Measurements from ENCODE around the gene SLC39A9. TPM values are rescaled to one million over a fixed set of nuclear protein-coding genes. Genes with fewer than 3 reads are reported as not detected.

SLC39A9 gene
- total RNA-seq, 2 donors from 2014 or later: 44.3 to 58.8 TPM

DNA sequence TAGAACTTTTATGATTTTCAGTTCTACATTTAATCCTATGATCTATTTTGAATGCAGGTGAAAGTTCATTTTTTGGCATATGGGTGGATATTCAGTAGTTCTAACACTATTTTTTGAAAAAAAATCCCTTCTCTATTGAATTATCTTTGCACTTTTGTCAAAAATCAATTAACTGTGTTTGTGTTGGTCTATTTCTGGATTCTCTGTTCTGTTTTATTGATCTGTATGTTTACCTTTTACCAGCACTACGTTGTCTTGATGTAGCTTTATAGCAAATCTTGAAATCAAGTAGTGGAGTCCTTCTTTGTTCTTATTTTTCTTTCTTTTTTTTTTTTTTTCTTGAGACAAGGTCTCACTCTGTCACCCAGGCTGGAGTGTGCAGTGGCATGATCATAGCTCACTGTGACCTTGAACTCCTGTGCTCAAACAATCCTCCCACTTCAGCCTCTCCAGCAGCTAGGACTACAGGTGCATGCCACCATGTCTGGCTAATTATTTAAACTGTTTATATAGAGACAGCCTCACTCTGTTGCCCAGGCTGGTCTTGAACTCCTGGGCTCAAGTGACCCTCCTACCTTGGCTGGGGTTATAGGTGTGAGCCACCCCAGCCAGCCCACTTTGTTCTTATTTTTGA lies 31.9 kb downstream of the SLC39A9 start:
- no peak overlapping the region for H3K27ac ChIP-seq
- no peaks in the 10 kb centered on the region for H3K27me3 ChIP-seq (replicated peaks; ENCODE audit: insufficient read depth)
- no peak for TF ChIP-seq CTCF (IDR thresholded peaks at IDR 0.05)
- H3K36me3 ChIP-seq: no peaks in the 10 kb centered on the region
- no peak overlapping the region for H3K4me3 ChIP-seq
- DNase-seq (ENCODE audit: low spot score) (no peak), ATAC-seq (ENCODE audit: insufficient number of reproducible peaks, low FRiP score, low read depth) (no peak)
- H3K4me1 ChIP-seq (ENCODE audit: control insufficient read depth in 1 of 2, low read depth in 2 of 2): no peaks in the 10 kb centered on the region
- no peaks in the 10 kb centered on the region for H3K9me3 ChIP-seq

DNA sequence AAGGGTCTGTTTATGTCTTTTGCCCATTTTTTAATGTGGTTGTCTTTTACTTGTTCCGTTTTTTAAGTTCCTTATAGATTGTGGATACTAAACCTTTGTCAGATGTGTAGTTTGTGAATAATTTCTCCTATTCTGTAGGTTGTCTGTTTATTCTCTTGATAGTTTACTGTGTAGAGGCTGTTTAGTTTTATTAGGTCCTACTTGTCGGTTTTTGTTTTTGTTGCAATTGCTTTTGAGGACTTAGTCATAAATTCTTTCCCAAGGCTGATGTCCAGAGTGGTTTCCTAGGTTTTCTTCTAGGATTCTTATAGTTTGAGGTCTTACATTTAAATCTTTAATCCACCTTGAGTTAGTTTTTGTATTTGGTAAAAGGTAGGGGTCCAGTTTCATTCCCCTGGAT lies 33.9 kb downstream of the SLC39A9 start:
- Histone ChIP-seq H3K27me3 (replicated peaks; ENCODE audit: insufficient read depth) (no peaks in the 10 kb centered on the region), H3K4me3 (no peak overlapping the region), H3K36me3 (no peaks in the 10 kb centered on the region), H3K4me1 (ENCODE audit: control insufficient read depth in 1 of 2, low read depth in 2 of 2) (no peaks in the 10 kb centered on the region), H3K9me3 (no peaks in the 10 kb centered on the region), H3K27ac (no peak overlapping the region)
- ATAC-seq (ENCODE audit: insufficient number of reproducible peaks, low FRiP score, low read depth) (no peak), DNase-seq (ENCODE audit: low spot score) (no peak)
- TF ChIP-seq CTCF (IDR thresholded peaks at IDR 0.05): no peak

GRCh38 chr14:69439521-69440270 lies 41.2 kb downstream of the SLC39A9 start:
- Histone ChIP-seq H3K4me3 (no peak overlapping the region), H3K36me3 (peaks cover 3% of the 10 kb centered on the region), H3K27me3 (replicated peaks; ENCODE audit: insufficient read depth) (no peaks in the 10 kb centered on the region), H3K9me3 (no peaks in the 10 kb centered on the region), H3K4me1 (ENCODE audit: control insufficient read depth in 1 of 2, low read depth in 2 of 2) (no peaks in the 10 kb centered on the region), H3K27ac (no peak overlapping the region)
- no peak for TF ChIP-seq CTCF (IDR thresholded peaks at IDR 0.05)
- no peak for ATAC-seq (ENCODE audit: insufficient number of reproducible peaks, low FRiP score, low read depth)
- no peak for DNase-seq (ENCODE audit: low spot score)

GRCh38 chr14:69441948-69442347 lies 43.5 kb downstream of the SLC39A9 start:
- Histone ChIP-seq H3K36me3 (peaks cover 3% of the 10 kb centered on the region), H3K27ac (no peak overlapping the region), H3K9me3 (no peaks in the 10 kb centered on the region), H3K4me3 (no peak overlapping the region), H3K27me3 (replicated peaks; ENCODE audit: insufficient read depth) (no peaks in the 10 kb centered on the region), H3K4me1 (ENCODE audit: control insufficient read depth in 1 of 2, low read depth in 2 of 2) (no peaks in the 10 kb centered on the region)
- ATAC-seq (ENCODE audit: insufficient number of reproducible peaks, low FRiP score, low read depth) (no peak), DNase-seq (ENCODE audit: low spot score) (no peak)
- no peak for TF ChIP-seq CTCF (IDR thresholded peaks at IDR 0.05)

DNA sequence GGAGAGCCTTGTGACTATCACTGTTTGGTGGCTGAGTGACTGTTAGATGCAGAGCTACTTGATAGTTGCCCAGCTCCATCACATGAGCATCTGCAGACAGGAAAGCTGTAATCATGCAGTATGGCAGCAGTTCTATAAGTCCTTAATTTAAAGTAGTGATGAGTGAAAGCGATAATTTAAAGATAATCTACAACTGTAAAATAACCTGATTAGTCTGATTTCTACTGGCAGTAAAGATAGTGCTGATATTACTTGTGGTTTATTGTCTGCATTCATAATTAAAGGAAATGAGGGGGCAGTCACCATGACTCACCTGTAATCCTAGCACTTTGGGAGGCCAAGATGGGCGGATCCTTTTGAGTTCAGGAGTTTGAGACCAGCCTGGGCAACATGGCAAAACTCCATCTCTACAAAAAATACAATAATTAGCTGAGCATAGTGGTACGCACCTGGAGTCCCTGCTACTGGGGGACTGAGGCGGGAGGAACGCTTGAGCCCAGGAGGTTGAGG lies 44.9 kb downstream of the SLC39A9 start:
- Histone ChIP-seq H3K9me3 (no peaks in the 10 kb centered on the region), H3K4me3 (no peak overlapping the region), H3K36me3 (peaks cover 3% of the 10 kb centered on the region), H3K4me1 (ENCODE audit: control insufficient read depth in 1 of 2, low read depth in 2 of 2) (no peaks in the 10 kb centered on the region), H3K27me3 (replicated peaks; ENCODE audit: insufficient read depth) (no peaks in the 10 kb centered on the region), H3K27ac (no peak overlapping the region)
- ATAC-seq (ENCODE audit: insufficient number of reproducible peaks, low FRiP score, low read depth) (no peak), DNase-seq (ENCODE audit: low spot score) (no peak)
- TF ChIP-seq CTCF (IDR thresholded peaks at IDR 0.05): no peak
